HepG2 (cell line): ENCODE results near the gene ZSCAN1. TPM values are rescaled to one million over a fixed set of nuclear protein-coding genes. Genes with fewer than 3 reads are reported as not detected.
A peak's percentile ranks its signal among the peaks of the same experiment; 100 is the strongest.

ENCODE experiments used
- BRCA1 ChIP-seq: sonication (generic); formaldehyde crosslinking; IDR thresholded peaks from 2 replicates; pipeline ENCODE4 v1.4.0; 2020; ENCODE audit warnings: missing genetic modification reagents
- CBX5 ChIP-seq: sonication (generic); formaldehyde crosslinking; IDR thresholded peaks from 2 replicates; pipeline ENCODE4 v1.4.0; 2020; ENCODE audit warnings: missing genetic modification reagents, borderline replicate concordance
- CHCHD3 ChIP-seq: sonication (generic); formaldehyde crosslinking; IDR thresholded peaks from 2 replicates; pipeline ENCODE4 v1.8.0; 2022; ENCODE audit warnings: mild to moderate bottlenecking, missing genetic modification reagents, moderate library complexity
- EHMT2 ChIP-seq: fragments of 200-600 bp; sonication (generic); IDR thresholded peaks from 2 replicates; pipeline ENCODE4 v1.7.0; 2017; ENCODE audit warnings: antibody characterized with exemption, low read depth, low read length, borderline replicate concordance
- HOXA5 ChIP-seq: sonication (generic); formaldehyde crosslinking; IDR thresholded peaks from 2 replicates; pipeline ENCODE4 v1.4.0; 2020; ENCODE audit warnings: missing genetic modification reagents
- IKZF4 ChIP-seq: sonication (generic); formaldehyde crosslinking; IDR thresholded peaks from 2 replicates; pipeline ENCODE4 v1.5.1; 2020; ENCODE audit warnings: borderline replicate concordance, mild to moderate bottlenecking, low read depth, missing genetic modification reagents; ENCODE audit errors: not compliant biosample characterization
- KDM3A ChIP-seq: IDR thresholded peaks from 2 replicates; pipeline ENCODE4 v1.6.1; 2018; ENCODE audit warnings: low read depth, missing compliant biosample characterization
- MAFF ChIP-seq: IDR thresholded peaks from 2 replicates; pipeline ENCODE4 v1.6.1; 2011; ENCODE audit warnings: low read depth, low read length, improper control_type of control experiment
- RAD21 ChIP-seq: fragments of 450-650 bp; formaldehyde crosslinking; IDR thresholded peaks from 2 replicates; pipeline ENCODE4 v1.5.0; 2020; ENCODE audit warnings: mild to moderate bottlenecking
- SNRNP70 ChIP-seq: fragments of 200-400 bp; formaldehyde crosslinking; IDR thresholded peaks from 2 replicates; pipeline ENCODE4 v1.6.1; 2017; ENCODE audit warnings: mild to moderate bottlenecking, low read depth, low read length, moderate library complexity
- TRIM24 ChIP-seq: sonication (generic); formaldehyde crosslinking; IDR thresholded peaks from 2 replicates; pipeline ENCODE4 v1.8.0; 2022; ENCODE audit warnings: mild to moderate bottlenecking, missing genetic modification reagents
- ZEB1 ChIP-seq: IDR thresholded peaks from 2 replicates; pipeline ENCODE4 v1.6.1; 2012; ENCODE audit warnings: mild to moderate bottlenecking, low read depth, inconsistent platforms; ENCODE audit not compliant: insufficient replicate concordance
- ZFP36L2 ChIP-seq: sonication (generic); formaldehyde crosslinking; IDR thresholded peaks from 2 replicates; pipeline ENCODE4 v1.4.0; 2020; ENCODE audit warnings: missing genetic modification reagents
- ZKSCAN8 ChIP-seq: IDR thresholded peaks from 2 replicates; pipeline ENCODE4 v1.6.1; 2016; ENCODE audit warnings: borderline replicate concordance, missing genetic modification reagents, missing compliant biosample characterization
- ZNF281 ChIP-seq: sonication (generic); formaldehyde crosslinking; IDR thresholded peaks from 2 replicates; pipeline ENCODE4 v1.4.0; 2020; ENCODE audit warnings: missing genetic modification reagents, borderline replicate concordance
- ZNF367 ChIP-seq: sonication (generic); formaldehyde crosslinking; IDR thresholded peaks from 2 replicates; pipeline ENCODE4 v1.4.0; 2020; ENCODE audit warnings: missing genetic modification reagents, borderline replicate concordance
- ZNF460 ChIP-seq: sonication (generic); formaldehyde crosslinking; IDR thresholded peaks from 2 replicates; pipeline ENCODE4 v1.5.1; 2020; ENCODE audit warnings: missing genetic modification reagents, mild to moderate bottlenecking, borderline replicate concordance
- ZNF530 ChIP-seq: sonication (generic); formaldehyde crosslinking; IDR thresholded peaks from 2 replicates; pipeline ENCODE4 v1.5.0; 2020; ENCODE audit warnings: low read depth, mild to moderate bottlenecking, missing genetic modification reagents
- ZNF800 ChIP-seq: sonication (generic); formaldehyde crosslinking; IDR thresholded peaks from 2 replicates; pipeline ENCODE4 v1.4.0; 2020; ENCODE audit warnings: missing genetic modification reagents
- ZUFSP ChIP-seq: sonication (generic); formaldehyde crosslinking; IDR thresholded peaks from 2 replicates; pipeline ENCODE4 v1.9.0; 2021; ENCODE audit warnings: missing genetic modification reagents, mild to moderate bottlenecking, borderline replicate concordance
- polyA plus RNA-seq, 8 experiments: library from polyadenylated mRNA; depleted of rRNA in 3 of 8; stranded (reverse) in 7 of 8; unstranded in 1 of 8; fragments of >200 nt; fragmentation: Illumina TruSeq in 4 of 8; extraction: Trizol in 4 of 8; gene quantifications; 2 replicates each; pipeline versions ENCODE4 v1.2.1 to v1.2.3, GENCODE V29; 2011 to 2016; ENCODE audit warnings: low read depth in 4 of 8, missing spikeins in 1 of 8, mixed read lengths in 1 of 8; ENCODE audit not compliant: insufficient read depth in 1 of 8
- total RNA-seq, 5 experiments: library from RNA; depleted of rRNA; stranded (reverse); fragments of >200 nt; fragmentation: Illumina TruSeq; extraction: Trizol; gene quantifications; 2 replicates each; pipeline ENCODE4 v1.2.3, GENCODE V29; 2016; ENCODE audit warnings: low read depth in 1 of 5

Gene ZSCAN1
- total and polyA plus RNA-seq, 2 of the 13 experiments (the other 11 are each of a cell fraction or from before 2014, with no cell fraction given): not detected

GRCh38 chr19:58038688-58039204 lies 4.9 kb downstream of the ZSCAN1 start (continued):
- TF ChIP-seq ZNF800 (CRISPR knock-in tag) (no peak), RAD21 (CRISPR knock-in tag) (no peak), IKZF4 (CRISPR knock-in tag) (no peak), BRCA1 (no peak), CHCHD3 (no peak), KDM3A (CRISPR knock-in tag) (no peak), ZKSCAN8 (CRISPR knock-in tag) (no peak), SNRNP70 (no peak), HOXA5 (CRISPR knock-in tag) (no peak), ZUFSP (CRISPR knock-in tag) (no peak), EHMT2 (no peak), CBX5 (peak; percentile 78; the same call in 1 of the 2 replicates), ZNF530 (CRISPR knock-in tag) (no peak), ZNF460 (no peak), TRIM24 (CRISPR knock-in tag) (no peak), ZEB1 (no peak), ZNF281 (CRISPR knock-in tag) (no peak), ZNF367 (CRISPR knock-in tag) (no peak), MAFF (no peak), ZFP36L2 (no peak)
